Tibial artery (tissue), 4 donors: Measurements from ENCODE around the gene MX1.

Experiments used
- DNase-seq, 2 donors: peaks; one replicate each; pipeline ENCODE4 v3.0.0-alpha.2; 2019
- H3K27ac ChIP-seq, 2 donors: fragments of 200-600 bp; sonication (generic) in 1 of 2; 1 replicate in 1 of 2; 2 replicates in 1 of 2; pipeline ENCODE4 v1.5.1; 2018 to 2019; ENCODE audit warnings: mild to moderate bottlenecking in 1 of 2
- H3K27me3 ChIP-seq, 2 donors: fragments of 200-600 bp; sonication (generic) in 1 of 2; one replicate each; pipeline versions ENCODE4 v1.5.1 to v1.6.0; 2016 to 2019
- H3K36me3 ChIP-seq, 3 donors: fragments of 200-600 bp; sonication (generic) in 2 of 3; one replicate each; pipeline ENCODE4 v1.5.1; 2016 to 2019; ENCODE audit warnings: mild to moderate bottlenecking in 2 of 3
- H3K4me1 ChIP-seq, 4 donors: fragments of 200-600 bp; sonication (generic) in 2 of 4; 1 replicate in 3 of 4; 2 replicates in 1 of 4; pipeline ENCODE4 v1.5.1; 2016 to 2019
- H3K4me3 ChIP-seq, 2 donors: fragments of 200-600 bp; sonication (generic) in 1 of 2; 1 replicate in 1 of 2; 2 replicates in 1 of 2; pipeline ENCODE4 v1.5.1; 2018 to 2019; ENCODE audit warnings: mild to moderate bottlenecking in 2 of 2
- H3K9me3 ChIP-seq, 3 donors: fragments of 200-600 bp; sonication (generic) in 1 of 3; one replicate each; pipeline ENCODE4 v1.5.1; 2016 to 2019
- CTCF ChIP-seq, 2 experiments: fragments of 200-600 bp in 1 of 2; fragments of 450-650 bp in 1 of 2; IDR thresholded peaks; one replicate each; pipeline ENCODE4 v1.5.1; 2017 to 2019; ENCODE audit warnings: antibody characterized with exemption in 2 of 2, mild to moderate bottlenecking in 1 of 2, moderate library complexity in 1 of 2
- intact Hi-C: fragments of 100-400 bp; cut with DNase I; formaldehyde crosslinking; loops from one replicate; pipeline ENCODE4 v1.15.0; 2023; ENCODE audit warnings: low total_unique reads

Gene MX1

GRCh38 chr21:41466024-41466820 lies 40.2 kb downstream of the MX1 start:
- intact Hi-C loops = no loop called here
- no peaks in the 10 kb centered on the region for H3K9me3 ChIP-seq
- H3K27ac ChIP-seq = no peak overlapping the region
- TF ChIP-seq CTCF (IDR thresholded peaks at IDR 0.05) = no peak
- H3K36me3 ChIP-seq = peaks cover 0 to 17% (median 0%) of the 10 kb centered on the region in 3 donors
- H3K4me1 ChIP-seq = no peaks in the 10 kb centered on the region
- peaks cover 0 to 27% of the 10 kb centered on the region in 2 donors for H3K27me3 ChIP-seq
- no peak overlapping the region for H3K4me3 ChIP-seq
- DNase-seq = peak in 1 of 2 donors; percentile 49

GRCh38 chr21:41470054-41470453 lies 44.0 kb downstream of the MX1 start:
- H3K9me3 ChIP-seq = no peaks in the 10 kb centered on the region
- no peak overlapping the region for H3K27ac ChIP-seq
- H3K4me1 ChIP-seq = no peaks in the 10 kb centered on the region
- peaks cover 0 to 21% (median 0%) of the 10 kb centered on the region in 3 donors for H3K36me3 ChIP-seq
- TF ChIP-seq CTCF (IDR thresholded peaks at IDR 0.05) = no peak
- intact Hi-C loops = no loop called here
- peaks cover 0 to 49% of the 10 kb centered on the region in 2 donors for H3K27me3 ChIP-seq
- no peak for DNase-seq
- H3K4me3 ChIP-seq = no peak overlapping the region

GRCh38 chr21:41472753-41473548 lies 46.9 kb downstream of the MX1 start:
- no peak for DNase-seq
- H3K27ac ChIP-seq = no peak overlapping the region
- peaks cover 0 to 57% of the 10 kb centered on the region in 2 donors for H3K27me3 ChIP-seq
- intact Hi-C loops = no loop called here
- peaks cover 0 to 13% (median 0%) of the 10 kb centered on the region in 3 donors for H3K36me3 ChIP-seq
- peaks cover 0 to under 1% (median 0%) of the 10 kb centered on the region in 4 donors for H3K4me1 ChIP-seq
- H3K4me3 ChIP-seq = no peak overlapping the region
- TF ChIP-seq CTCF (IDR thresholded peaks at IDR 0.05) = no peak
- H3K9me3 ChIP-seq = no peaks in the 10 kb centered on the region

- Histone ChIP-seq H3K4me1 (peaks cover 0 to 8% (median 0%) of the 10 kb centered on the region in 4 donors), H3K9me3 (no peaks in the 10 kb centered on the region), H3K36me3 (peaks cover 0 to 6% (median 0%) of the 10 kb centered on the region in 3 donors), H3K4me3 (no peak overlapping the region), H3K27me3 (peaks cover 0 to 58% of the 10 kb centered on the region in 2 donors), H3K27ac (no peak overlapping the region)
- intact Hi-C loops = no loop called here
- TF ChIP-seq CTCF (IDR thresholded peaks at IDR 0.05) = no peak
- no peak for DNase-seq
Measured at GRCh38 chr21:41475714-41476420, 49.8 kb downstream of the MX1 start.

GRCh38 chr21:41477641-41478318 lies 51.7 kb downstream of the MX1 start:
- peaks cover 0 to 8% (median 0%) of the 10 kb centered on the region in 4 donors for H3K4me1 ChIP-seq
- no peak overlapping the region for H3K4me3 ChIP-seq
- H3K9me3 ChIP-seq = no peaks in the 10 kb centered on the region
- H3K27me3 ChIP-seq = peaks cover 0 to 45% of the 10 kb centered on the region in 2 donors
- DNase-seq = no peak
- H3K36me3 ChIP-seq = peaks cover 0 to 2% (median 0%) of the 10 kb centered on the region in 3 donors
- H3K27ac ChIP-seq = no peak overlapping the region
- intact Hi-C loops = no loop called here
- no peak for TF ChIP-seq CTCF (IDR thresholded peaks at IDR 0.05)
